AG08395 (cell line): ENCODE data around the gene BICD1.

Source experiments
- DNase-seq: peaks from one replicate; pipeline ENCODE4 v3.0.0; 2012; ENCODE audit warnings: mixed read lengths, low spot score

Gene BICD1

DNA sequence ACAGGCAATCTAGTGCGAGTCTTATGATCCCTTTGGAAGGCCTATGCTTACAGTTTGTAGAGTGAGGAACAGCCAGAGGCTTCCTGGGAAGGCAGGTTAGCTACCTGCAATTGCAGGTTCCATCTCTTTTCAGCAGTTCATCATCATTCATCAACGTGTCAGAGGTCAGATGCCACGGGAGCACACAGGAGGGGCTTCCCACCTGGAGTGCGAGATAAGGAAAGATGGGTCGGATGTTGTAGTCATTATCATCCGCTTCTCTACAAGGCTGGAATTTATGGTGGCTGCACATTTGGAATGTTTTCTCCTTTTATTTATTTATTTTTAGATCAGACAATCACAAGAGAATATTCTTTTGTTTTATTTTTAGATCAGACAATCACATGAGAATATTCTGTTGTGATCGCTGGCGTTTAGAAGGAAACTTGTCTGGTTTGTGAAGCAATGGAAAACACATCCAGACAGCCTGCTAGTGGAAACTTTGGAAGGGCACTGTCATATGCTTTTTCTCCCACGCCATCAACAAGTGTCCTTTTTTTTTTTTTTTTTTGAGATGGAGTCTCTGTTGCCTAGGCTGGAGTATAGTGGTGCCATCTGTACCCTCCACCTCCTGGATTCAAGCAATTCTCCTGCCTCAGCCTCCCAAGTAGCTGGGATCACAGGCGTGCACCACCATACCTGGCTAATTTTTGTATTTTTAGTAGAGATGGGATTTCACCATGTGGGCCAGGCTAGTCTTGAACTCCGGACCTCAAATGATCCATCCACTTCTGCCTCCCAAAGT is 1.9 kb upstream of the BICD1 start:
- no peak for DNase-seq

DNA sequence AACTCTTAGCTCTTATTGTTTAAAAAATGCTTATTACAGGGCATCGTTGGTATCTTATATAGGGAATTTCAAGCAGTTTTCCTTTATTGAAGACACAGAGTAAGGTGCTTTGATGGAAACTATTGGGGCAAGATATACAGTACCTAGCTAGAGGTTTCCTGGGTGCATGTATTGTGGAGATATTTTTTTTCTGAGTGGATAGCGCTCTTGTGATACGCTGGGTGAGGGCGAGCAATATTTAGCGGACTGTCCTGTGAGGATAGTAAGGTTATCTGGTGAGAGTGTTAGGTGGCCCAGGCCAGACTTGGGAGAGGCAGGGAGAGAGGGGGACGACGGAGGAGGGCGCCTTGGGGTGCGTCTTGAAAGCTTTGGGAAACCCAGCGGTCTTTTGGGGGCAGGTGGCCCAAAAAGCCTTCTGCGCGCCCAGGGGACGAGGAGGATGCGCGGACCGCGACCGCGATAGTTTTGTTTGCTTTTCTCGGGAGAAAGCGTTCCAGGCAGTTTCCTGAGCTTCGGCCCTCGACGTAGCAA is 596 bp upstream of the BICD1 start:
- no peak for DNase-seq

DNA sequence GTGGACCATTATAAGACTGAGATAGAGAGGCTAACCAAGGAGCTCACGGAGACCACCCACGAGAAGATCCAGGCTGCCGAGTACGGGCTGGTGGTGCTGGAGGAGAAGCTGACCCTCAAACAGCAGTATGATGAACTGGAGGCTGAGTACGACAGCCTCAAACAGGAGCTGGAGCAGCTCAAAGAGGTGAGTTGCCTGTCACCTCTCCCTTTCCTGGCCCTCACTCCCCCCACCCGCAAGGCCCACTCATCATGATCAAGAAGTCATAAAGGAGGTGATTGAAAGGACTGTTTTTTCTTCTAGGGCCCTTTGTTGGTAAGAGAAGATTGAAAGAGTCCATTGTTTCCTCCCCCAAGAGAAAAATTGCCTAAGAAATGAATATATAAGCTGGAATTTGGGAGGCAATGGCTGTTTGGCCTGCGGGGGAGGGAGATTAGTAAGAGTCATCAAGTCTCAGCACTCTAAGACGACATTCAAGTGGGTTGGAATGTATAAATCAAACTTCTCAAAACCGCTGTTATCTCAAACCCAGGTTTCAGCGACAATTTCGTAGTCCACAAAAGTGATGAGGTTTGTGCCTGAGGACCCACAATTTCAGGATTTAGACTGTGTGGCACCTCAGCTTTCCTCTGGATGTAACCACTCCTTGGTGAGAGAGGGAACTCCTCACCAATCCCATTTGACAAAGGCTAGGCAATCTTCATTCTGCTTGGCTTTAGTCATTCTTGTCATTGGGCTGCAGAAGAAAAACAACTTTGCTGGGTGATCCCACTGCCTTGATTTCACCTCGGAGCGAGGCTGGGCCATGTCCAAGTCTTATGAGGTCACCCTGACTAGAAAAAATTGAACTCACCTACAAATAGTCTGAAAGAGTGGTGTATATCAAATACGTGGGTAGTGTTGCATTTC is 966 bp downstream of the BICD1 start:
- DNase-seq = peak; percentile 56

DNA sequence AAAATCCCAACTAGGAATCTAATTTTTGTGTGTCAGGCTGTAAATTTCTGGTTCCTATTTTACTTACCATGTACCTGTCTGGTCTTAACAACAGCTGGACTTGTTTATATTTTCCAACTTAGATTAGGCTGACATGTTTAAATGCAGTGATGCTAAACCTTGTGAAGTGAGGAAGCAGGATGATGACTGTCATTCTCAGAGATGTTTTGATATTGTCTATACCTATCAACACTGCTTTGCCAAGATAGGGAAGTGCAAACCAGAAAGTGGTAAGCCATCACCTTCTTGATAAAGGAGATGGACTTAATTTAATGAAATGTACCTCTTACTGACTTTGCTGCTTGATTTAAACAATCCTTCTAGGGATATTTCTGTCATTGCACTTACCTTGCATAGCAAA is 2.1 kb downstream of the BICD1 start:
- DNase-seq = no peak

DNA sequence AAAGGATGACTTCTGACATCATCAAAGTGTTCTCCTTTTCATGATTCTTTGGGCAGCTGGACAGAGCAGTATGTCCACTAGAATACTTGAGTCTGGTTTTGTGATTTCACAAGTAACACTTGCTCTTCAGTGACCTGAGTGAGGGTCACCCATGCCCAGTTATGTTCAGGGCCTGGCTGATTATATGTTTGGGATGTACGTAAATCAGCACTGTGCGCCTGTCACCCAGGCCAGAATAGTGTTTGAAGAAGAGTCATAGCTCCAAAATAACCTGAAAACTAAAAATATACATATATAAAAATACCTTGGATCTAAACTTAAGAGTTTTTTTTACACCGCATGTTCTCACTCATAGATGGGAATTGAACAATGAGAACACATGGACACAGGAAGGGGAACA is 3.8 kb downstream of the BICD1 start:
- DNase-seq = no peak

DNA sequence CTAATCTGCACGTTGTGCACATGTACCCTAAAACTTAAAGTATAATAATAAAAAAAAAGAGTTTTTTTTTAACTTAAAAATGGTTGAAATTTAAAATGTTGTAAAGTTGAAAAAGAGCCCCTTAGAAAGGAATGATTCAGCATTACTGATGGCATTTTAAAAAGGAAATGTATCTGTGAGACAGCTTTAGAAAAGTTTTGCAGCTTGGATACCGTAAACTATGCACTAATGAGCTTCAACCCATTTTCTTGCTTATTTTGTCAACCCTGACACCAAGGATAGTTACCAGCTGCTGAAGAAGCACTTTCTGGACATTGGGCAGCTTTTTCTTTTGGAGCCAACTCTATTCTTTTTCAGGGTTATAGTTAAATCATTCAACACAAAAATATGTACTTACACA is 4.3 kb downstream of the BICD1 start:
- no peak for DNase-seq

DNA sequence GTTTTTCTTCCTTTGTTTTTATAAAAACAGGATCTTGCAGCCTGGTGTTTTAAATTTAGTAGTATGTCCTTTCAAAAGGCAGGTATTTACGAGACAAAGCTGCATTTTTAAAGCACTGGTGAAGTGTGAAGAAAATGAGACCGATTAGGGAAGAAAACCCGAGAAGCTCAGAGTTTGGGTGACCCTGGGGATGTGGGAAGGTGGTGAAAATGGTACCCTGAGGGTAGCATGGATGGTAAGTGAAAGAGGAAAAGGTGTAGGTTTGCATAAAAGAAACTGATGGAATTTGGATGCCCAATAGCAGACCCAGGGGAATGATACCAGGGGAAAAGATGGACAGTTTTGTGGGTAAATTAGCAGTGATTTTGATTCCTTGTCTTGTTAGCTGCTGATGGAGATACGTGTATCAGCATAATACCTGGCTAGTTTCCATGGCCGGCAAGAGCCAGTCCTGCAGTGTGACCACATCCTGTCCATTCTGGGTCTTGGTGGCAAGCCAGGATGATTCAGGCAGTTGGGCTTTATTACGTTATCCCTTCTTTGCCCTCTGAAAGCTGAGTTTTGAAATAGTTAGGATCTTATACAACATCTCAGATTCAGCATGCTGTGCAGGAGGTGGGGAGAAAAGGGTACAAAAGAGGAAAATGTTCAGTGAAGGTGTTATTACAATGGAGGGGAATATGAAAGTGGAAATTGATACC is 8.9 kb downstream of the BICD1 start:
- peak; percentile 96 for DNase-seq

DNA sequence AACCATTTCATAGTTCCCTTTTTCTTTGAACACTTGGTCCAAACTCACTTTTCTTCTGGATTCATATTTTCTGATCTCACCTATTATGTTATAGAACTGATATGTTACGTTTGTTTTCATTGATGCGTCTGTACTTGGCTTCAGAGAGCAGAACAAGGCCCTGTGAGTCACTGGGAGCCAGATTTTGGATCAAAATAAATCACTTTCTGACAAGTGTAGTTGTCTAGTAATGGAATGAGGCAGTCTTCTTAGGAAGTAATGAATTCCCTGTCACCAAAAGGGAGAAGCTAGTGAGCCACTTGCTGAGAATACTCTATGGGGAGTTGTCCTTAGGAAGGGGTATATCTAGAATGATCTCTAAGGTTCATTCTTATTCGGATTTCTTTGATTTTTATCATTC is 10.2 kb downstream of the BICD1 start:
- DNase-seq = no peak

DNA sequence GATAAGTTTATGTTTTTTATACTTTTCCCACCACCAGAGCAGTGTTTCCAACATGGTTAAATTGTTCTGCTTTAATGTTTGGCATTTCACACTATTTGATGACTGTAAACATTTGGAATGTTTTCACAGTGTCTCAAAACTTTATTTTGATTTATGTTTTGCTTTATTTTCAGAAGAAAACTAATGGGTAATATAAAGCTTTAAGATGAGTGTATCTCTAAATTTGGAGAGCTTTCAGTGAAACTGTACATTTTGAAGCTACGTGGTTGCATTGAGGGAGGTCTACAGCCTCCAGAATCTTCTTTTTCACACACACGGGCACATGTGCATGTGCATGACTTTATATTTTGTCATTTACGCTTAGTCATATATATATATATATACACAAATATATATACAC is 10.7 kb downstream of the BICD1 start:
- peak; percentile 2 for DNase-seq

DNA sequence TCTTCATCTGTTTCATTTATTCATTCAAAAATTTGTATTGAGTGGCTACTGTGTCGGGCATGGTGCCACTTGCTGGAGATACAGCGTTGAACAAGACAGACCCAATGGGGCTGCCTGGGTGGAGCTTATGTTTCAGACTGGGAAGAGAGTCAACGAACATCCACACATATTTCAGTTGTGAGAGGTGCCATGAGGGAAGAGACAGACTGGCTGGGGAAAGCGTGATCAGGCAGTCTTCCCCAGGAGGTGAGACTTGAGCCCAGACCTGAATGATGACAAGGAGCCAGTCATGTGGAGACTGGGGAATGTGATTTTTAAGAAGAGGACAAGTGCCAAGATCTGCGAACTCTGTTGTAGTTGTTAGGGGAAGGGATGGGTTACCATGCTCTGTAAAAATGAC is 12.2 kb downstream of the BICD1 start:
- DNase-seq = no peak

DNA sequence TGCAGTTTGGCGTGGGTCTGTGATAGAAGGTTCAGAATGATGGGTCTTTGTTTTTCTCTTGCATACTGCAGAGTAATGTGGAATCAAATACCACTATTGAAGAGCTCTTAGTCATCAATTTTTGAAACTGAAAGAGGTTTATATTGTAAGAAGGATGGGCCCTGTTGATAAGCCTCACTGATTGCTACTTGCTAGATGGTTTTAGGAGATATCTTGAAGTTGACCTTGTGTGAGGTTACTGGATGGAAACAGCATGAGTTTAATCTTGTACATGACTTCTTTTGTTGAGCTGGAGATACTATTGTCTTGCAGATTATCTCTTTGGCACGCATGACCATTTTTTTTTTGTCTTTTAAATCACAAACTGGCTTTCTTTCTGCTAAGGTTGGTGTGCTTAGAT is 13.8 kb downstream of the BICD1 start:
- no peak for DNase-seq

DNA sequence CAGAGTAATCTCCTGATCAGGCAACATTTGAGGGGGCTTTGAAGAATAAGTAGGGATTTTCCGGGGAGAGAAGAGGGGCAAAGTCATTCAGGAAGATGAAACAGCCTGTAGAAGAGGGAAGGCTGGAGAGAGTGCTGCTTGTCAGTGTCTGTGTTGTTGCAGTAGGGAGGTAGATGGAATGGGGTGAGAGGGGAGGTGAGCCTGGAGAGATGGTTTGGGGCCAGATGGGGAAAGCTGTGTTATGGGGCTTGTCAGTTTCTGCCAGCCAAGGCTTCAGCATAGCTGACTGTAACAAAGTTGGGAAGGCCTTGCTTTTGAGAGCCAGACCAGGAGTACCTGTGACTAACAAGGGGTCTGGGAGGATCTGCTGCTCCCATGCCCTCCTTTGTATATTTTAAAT is 18.0 kb downstream of the BICD1 start:
- DNase-seq = no peak

DNA sequence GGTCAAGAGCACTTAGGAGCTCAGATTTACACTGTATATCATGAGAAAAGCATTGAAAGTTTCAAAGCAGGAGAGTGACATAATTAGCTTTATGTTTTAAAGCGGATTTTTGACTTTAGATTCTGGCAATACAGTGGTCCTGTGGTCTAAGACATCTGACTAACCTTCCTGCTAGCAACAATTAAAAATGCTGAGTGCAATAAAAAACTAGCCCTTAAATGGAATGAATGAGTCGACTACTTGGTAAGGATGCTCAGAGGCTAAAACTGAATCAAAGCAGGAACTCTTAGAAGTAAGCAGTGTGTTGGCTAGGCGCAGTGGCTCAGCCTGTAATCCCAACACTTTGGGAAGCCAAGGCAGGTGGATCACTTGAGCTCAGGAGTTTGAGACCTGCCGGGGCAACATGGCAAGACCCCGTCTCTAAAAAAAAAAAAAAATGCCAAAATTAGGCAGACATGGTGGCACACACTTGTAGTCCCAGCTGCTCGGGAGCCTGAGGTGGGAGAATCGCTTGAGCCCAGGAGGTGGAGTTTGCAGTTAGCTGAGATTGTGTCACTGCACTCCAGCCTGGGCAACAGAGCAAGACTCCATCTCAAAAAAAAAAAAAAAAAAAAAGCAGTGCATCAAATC is 18.9 kb downstream of the BICD1 start:
- DNase-seq = peak; percentile 62

DNA sequence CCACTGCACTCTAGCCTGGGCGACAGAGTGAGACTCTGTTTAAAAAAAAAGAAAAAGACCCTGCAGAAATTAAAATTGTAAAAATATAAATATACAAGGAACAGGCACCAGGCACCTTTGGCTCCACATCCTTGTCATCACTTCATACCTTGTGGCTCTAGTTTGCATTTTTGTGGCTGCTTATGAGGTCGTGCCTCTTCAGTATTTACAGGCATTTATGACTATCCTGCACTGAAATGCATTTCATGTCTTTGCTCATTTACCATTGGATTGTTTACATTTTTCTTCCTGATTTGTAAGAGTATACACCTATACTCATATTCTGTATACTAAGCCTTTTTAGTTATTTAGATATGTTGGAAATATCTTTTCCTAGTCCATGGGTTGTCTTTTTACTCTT is 20.1 kb downstream of the BICD1 start:
- DNase-seq = peak; percentile 65

DNA sequence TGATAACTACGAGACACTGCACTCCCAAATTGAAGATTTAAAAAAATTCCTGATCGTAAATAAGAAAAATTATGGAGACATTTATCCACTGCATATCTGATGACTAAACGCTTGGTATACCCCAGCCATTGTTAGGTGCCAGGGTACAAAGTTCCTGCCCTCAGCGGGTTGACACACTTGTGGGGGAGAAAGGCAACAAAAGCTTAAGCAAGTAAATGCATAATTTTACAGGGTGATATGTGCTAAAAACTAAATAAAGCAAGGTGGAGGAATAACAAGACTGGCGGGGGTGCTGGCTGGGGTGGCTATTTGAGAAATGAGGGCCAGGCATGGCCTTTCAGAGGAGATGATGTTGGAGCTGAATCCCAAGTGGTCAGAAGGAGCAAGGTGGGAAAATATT is 25.0 kb downstream of the BICD1 start:
- DNase-seq = no peak

DNA sequence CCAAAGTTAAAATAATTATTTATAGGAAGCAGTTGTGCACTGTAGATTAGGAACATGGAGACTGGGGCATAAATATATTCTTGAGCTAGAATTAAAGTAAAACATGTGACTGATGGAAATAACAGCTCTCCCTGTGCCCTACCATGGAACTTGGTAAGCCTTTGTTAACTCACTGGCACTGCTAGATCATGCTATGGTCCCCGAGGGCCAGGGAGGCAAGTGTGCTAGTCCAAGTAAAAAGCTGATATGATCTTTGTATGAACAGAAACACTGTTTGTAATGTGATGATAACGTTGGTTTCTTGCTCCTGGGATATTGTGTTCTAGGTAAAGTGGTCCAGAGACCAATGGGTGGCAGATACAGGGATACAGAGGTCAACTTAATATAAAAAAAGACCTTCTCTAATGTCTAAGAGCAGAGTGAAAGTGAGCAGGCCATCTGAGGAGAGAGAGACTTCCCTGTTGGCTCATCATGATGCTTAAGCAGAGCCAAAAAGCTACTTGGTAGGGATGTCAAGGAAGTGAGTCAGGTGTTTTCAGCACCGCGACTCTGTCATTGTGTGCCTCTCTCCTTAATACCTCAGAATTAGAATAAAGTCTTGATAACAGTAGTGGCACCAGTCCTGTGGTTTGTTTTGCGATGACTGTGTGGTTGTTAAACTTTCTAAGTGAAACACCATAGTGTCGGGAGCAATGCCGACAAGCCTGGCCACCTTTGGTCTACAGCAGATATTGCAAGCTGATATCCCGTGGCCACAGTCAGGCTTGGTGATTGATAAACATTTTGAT is 27.6 kb downstream of the BICD1 start:
- DNase-seq = peak; percentile 47

DNA sequence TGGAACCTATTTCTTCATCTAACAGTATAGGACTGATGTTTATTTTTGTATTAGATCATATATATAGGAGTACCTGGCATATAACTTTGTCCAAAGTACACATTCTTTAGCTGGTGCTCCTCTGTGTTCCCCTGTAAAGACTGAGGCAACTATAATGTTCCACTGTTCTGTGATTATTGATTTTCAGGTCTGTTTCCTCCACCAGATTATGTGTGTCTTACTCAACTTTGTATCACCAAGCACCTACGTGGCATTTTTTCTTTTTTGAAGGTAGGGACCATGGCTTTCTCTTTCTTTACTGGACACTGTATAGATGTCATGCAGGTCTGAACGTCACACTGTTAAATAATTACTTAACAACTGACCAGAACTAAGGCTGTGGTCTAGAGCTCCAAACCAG is 29.3 kb downstream of the BICD1 start:
- DNase-seq = no peak

DNA sequence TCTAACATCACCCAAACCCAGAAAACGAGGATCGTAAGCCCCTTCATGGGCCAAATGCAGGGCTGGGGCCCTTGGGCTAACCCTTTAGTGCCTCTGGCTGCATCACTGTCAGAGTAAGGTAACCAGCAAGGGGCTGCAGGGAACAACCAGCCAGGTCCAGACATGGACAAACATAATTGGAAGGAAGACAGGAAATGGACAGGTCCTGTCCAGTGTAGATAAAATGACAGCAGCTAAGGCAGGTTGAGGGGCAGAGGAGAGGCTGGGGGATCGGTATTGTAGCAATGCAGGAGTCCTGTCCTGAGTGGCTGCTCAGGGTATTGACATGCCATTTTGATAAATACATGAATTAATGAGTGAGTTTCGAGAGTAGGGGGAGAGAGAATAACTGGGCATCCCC is 29.8 kb downstream of the BICD1 start:
- no peak for DNase-seq

DNA sequence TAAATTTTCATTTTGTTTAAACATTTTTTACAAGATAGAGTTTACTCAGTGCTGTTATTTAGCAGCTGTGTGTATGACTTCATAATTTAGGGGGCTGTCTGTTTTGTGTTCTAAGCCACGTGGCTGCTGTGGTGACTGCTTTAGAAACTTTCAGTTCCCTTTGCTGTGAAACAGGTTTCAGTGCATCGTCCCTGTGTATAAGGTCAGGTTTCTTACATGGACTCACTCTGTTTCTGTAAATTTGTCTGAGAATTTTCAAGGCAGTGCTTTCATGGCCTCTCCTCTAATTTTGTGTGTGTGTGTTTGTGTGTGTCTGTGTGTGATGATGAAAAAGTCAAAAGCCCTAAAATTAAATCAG is 32.4 kb downstream of the BICD1 start:
- DNase-seq = peak; percentile 25

DNA sequence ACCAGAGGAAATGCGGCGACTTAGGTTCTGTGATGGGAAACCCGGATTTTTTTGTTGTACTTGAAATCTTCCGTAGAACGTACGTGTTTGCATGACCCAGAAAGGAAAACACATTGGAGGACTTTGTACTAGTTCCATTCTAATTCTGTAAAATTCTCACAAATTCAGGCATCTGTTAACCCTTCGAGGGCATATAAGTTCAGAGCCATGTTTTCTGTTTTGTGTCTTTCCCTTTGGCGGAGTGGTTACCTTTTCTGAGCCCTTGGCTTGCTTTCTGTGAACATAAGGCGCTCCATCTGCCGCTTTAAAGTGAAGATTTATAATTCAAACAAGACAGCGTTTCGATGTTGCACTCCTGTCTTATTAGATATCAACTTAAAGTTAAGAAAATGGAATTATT is 34.2 kb downstream of the BICD1 start:
- DNase-seq = no peak

DNA sequence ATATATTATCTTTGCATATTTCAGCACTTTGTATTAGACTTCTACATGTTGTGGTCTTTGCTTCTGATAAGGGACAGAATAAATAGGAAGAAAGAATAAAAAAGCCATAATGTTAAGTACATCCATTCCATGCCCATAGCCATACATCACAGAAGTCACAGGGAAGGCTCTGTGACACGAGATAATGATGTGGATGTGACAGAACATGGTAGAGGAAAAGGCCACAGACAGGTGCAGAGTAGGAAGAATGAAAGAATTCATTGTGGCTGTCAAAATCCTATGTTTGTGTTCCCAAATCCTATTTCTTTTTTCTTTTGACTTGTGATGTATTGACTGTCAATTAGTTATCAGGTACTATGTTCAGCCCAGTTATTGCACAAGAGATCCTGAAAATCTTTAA is 38.4 kb downstream of the BICD1 start:
- DNase-seq = no peak
